COR-L47 (cell line): ENCODE results near the gene FAM149B1.

Source experiments
- DNase-seq: peaks from one replicate; lab custom pipeline; 2025; lab: John Stamatoyannopoulos, UW

Gene FAM149B1

DNA sequence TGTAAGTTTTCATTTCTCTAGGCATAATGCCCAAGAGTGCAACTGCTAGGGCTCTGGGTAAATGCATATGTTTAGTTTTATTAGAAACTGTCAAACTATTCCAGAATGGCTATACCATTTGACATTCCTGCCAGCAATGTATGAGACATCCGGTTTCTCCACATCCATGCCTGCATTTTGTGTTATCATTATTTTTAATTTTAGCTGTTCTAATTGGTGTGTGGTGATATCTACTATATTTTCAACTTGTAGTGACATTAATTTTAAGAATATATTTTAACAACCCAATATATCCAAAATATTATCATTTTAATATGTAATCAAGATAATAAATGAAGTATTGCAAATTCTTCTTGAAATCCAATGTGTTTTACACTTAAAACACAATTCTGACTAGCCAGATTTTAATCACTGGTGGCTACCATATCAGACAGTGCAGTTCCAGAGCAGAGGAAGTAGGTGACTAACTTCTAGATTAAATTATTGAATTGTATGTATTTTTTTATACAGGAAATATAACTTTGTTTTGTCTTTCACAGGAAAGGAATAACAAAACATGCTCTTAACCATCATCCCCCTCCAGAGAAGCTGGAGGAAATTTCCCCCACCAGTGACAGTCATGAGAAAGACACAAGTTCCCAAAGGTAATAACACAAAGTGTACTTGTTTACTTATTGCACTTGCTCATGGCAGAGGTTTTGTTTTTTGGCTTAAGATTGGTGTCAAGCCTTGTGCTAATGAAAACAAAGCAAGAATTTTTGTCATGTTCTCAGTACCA, 6.4 kb downstream of the FAM149B1 start:
- DNase-seq: no peak

DNA sequence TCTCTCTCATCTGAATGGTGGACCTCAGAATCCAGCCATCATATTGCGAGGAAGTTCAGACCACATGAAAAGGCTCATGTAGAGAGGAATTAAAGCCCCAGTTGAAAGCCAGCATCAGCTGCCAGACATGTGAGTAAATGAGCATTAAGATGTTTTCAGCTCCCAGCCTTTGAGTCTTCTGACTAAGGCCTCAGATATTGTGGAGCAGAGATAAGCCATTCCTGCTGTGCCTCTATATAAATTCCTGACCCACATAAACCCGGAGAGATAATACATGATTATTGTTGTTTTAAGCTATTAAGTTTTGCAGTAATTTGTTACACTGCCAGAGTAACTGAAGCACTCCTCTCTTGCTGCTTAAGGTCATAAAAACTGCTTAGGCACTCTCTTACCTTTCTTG, 14.6 kb downstream of the FAM149B1 start:
- DNase-seq: no peak

DNA sequence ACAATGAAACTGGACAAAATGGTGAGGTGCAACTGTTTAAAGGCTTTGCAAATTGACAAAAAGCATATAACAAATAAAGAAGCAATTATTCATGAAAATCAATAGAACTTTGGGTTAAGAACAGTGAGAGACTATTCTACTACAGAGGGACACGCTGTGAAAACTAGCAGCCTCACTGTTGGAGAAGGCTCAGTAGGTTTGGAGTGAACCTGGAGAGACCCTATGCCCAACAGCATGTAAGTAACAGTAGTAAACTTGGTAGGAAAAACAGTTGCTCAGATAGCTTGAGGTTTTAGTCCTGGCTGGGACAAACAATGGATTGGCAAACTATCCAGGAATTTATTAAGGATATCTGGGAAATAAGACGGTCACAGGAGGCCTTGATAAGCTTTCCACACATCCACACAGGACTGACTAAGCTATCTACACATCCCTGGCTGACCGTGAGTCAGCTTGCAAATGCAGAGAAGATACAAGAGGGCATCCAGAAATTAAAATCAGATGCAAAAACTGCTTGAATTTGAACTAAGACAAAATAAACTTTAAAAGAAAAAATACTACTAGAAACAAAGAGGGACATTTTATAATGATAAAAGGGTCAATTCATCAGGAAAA, 15.9 kb downstream of the FAM149B1 start:
- DNase-seq: no peak

DNA sequence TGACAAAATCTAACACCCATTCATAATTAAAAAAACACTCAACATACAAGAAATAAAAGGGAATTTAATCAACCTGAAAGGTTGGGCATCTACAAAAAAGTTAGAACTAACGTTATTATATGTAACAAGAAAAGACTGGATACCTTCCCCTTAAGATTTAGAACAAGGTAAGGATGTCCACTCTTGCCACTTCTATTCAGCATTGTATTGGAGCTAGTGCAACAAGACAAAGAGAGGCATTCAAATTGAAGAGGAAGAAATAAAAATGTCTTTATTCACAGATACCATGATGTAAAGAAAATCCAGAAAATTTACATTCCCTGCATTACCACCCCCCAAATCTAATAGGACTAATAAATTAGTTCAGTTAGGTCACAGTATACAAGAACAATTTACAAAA, 18.3 kb downstream of the FAM149B1 start:
- DNase-seq: no peak

DNA sequence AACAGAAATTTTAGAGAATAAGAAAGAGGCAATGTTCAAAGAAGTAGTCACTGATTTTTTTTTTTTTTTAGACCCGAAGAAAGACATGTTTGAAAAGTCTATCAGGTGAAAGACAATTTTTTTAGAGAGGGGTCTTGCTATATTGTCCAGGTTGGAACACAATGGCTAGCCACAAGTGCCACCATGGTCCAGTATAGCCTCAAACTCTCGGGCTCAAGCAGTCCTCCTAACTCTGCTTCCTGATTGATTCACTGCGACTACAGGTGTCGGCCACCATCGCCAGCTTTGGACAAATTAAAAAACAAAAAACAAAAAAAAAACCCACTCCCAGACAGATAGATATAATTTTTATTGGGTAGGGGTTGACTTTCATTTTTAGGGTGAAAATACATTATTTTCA, 22.3 kb downstream of the FAM149B1 start:
- no peak for DNase-seq

DNA sequence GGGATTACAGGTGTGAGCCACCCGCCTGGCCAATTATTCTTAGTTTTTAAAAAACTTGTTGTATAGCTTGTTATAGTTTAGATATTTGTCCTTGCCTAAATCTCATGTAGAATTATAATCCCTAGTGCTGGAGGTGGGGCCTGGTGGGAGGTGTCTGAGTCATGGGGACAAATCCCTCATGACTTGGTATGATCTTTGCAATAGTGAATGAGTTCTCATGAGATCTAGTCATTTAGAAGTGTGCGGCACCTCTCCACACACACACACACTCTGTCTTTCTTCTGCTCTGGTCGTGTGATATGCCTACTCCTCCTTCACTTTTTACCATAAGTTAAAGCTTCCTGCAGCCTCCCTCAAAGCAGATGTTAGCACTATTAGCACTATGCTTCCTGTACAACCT, 37.2 kb downstream of the FAM149B1 start:
- no peak for DNase-seq

DNA sequence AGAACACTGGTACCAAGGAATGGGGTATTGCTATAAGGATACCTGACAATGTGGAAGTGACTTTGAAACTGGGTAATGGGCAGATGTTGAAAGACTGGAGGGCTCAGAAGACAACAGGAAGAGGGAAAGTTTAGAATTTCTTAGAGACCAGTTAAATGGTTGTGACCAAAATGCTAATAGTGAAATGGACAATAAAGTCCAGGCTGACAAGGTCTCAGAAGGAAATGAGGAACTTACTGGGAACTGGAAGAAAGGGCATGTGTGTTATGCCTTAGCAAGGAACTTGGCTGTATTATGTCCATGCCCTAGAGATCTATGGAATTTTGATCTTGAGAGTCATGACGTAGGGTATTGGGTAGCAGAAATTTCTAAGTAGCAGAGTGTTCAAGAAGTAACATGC, 38.0 kb downstream of the FAM149B1 start:
- DNase-seq: no peak

DNA sequence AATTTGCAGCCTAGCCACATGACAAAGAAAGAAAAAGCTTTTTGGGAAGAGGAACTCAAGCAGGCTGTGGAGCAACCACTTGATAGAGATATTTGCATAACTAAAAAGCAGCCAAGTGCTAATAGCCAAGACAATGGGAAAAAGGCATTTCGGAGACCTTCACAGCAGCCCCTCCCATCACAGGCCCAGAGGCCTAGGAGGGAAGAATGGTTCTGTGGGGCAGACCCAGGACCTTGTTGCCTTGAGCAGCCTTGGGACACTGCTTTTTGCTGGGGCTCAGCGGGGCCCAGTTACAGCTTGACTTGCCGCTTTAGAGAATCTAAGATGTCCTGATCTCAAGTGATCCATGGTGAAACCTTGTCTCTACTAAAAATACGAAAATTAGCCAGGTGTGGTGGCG, 38.5 kb downstream of the FAM149B1 start:
- DNase-seq: no peak

DNA sequence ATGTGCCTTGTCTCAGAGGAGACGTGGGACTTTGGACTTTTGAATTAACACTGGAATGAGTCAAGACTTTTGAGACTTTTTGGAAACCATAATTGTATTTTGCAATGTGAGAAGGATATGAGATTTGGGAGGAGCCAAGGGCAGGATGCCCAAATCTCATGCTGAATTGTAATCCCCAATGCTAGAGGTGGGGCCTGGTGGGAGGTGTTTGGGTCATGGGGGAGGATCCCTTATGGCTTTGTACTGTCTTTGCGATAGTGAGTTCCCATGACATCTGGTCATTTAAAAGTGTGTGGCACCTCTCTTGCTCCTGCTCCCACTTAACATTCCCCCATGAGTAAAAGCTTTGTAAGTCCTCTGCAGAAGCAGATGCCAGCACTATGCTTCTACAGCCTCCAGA, 40.0 kb downstream of the FAM149B1 start:
- no peak for DNase-seq

DNA sequence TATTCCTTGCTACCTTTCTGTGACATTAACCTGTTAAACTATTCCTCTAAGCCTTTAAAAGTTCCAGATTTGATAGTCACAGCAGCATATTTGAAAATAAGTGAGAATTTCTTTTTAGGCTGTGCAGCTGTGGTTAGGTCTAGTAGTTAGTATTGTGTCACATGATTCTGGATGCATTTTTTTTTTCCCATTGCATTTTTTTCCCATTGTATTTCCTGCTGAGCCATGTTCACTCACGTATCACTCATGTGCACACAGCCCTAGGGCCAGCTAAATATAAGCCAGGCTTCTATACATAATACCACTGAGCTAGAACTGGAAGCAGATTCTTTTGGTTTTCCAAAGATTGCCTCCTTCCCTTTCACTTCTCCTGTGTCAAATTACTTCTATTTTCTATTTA, 41.8 kb downstream of the FAM149B1 start:
- no peak for DNase-seq

DNA sequence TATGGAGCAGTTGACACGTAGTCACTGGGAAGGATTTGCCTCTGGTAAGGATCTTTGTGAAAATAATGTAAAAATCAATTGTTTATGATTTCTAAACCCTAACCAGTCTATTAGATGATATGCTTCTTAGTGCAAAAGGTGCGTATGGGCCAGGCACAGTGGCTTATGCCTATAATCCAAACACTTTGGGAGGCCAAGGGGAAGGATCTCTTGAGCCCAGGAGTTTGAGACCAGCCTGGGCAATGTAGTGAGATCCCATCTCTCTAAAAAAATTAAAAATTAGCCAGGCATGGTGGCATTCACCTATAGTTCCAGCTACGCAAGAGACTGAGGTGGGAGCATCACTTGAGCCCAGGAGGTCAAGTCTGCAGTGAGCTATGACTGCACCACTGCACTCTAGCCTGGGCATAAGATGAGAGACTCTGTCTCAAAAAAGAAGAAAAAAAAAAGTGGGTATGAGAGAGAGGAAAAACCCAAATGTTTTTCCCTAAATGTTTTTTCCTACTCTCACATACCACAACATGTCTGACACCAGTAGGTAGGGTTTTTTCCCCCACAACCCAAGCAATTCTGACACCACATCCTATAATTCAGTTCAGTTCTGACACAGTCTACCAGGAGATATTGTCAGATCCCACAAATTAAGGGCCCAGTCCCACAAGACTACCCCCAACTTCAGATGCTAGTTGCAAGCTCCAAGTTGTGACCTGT, 42.6 kb downstream of the FAM149B1 start:
- no peak for DNase-seq

DNA sequence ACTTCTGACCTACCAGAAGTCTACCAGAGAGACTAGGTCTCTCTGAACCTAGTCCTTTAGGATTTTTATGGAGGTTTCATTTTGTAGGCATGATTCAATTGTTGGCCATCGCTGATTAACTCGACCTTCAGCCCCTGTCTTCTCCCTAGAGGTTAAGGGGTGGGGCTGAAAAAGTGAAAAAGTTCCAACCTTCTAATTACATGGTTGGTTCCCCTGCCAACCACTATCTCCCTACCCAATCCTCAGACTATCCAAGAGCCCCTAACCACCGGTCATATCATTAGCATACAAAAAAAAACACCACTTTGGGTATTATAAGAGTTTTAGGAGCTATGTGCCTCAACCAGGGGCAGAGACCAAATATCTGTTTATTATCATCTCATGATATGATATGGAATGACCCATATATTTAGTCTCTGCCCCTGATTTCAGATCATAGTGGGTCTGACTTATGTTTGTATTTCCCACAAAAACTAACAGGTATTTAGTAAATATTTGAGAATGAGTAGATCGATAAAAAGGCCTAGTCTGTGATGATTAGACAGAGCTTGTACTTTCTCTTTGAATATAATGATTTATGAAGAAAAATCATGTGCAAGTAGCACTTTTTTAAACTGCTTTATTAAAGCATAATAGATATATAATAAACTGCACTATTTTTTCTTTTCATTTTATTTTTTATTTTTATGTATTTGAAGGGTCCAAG, 43.3 kb downstream of the FAM149B1 start:
- DNase-seq: no peak

DNA sequence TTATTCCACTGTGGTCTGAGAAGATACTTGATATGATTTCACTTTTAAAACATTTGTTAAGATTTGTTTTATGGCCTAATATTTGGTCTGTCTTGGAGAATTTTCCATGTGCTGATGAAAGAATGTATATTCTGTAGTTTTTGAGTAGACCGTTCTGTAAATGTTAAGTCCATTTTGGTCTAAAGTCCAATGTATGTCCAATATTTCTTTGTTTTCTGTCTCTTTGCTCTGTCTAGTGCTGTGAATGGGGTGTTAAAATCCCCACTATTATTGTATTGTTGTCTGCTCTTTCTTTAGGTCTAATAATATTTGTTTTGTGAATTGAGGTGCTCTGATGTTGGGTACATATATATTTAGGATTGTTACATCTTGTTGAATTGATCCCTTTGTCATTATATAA, 47.8 kb downstream of the FAM149B1 start:
- DNase-seq: no peak

DNA sequence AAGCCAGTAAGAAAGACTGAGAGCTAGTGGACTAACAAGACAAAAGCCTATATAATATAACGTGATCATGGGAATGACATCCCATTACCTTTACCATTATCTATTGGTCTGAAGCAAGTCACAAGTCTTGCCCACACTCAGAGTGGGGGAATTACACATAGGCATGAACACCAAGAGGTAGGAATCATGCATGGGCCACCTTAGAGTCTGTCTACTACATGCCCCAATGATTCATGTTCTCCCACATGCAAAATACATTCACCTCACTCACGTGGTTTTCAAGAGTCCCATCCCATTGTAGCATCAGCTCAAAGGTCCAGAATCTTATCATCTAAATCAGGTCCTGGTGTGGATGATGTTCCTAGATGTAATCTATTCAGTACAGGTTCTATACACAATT, 49.7 kb downstream of the FAM149B1 start:
- DNase-seq: no peak

DNA sequence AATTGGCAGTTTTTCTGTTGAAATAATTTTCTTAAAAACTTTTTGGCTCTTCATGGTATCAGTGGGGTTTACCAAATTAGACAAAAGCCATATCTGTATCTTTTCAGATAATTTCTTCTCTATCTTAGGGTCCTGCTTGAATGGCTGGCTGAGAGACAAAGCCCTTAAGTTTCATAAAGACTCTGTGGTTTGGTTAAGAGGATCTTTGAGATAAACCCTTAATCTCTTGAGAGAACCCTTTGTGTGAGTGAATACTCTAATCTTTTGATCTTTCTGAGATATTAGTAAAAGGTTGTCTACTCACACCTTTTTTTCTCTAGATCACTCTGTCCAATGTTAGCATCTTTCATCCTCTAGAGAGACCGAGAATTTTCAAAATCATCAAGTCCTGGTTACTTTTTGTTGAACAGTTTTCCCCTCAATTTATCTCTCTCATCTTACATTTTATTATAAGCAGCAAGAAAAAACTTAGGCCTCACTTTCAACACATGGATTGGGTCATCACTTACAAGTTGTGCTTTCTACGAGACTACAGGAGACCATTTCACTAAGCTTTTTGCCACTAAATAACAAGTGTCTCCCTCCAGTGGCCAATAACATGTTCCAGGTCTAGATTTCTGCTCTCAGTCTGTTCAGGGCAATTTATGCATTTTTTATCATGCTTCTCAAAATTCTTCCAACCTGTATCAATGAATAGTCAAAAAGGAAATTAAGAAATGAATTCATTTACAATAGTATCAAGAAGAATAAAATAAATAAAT, 50.7 kb downstream of the FAM149B1 start:
- no peak for DNase-seq

DNA sequence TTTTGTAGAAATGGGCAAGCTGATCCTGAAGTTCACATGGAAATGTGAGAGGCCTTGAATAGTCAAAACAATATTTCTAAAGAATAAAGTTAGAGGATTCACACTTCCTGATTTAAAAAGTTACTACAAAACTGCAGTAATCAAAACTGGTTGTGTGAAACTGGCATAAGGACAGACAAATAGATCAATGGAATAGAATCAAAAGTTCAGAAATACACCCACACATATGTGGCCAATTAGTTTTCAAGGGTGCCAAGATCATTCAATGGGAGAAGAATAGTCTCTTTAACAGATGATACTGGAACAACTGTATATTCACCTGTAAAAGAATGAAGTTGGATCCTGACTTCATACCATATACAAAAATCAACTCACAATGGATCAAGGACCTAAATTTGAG, 51.5 kb downstream of the FAM149B1 start:
- DNase-seq: no peak

DNA sequence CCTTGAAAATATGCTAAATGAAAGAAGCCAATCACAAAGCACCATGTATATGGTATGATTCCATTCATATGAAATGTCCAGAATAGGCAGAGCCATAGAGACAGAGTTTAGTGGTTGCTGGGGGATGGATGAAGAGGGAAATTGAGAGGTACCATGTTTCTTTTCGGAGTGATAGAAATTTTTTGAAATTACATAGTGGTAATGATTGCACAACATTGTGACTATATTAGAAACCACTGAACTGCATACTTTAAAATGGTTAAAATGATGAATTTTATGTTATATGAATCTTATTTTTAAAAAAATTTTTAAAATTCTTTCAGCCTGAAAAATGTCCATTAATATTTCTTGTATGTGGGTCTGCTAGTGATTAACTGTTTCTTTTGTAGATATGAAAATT, 53.1 kb downstream of the FAM149B1 start:
- no peak for DNase-seq

DNA sequence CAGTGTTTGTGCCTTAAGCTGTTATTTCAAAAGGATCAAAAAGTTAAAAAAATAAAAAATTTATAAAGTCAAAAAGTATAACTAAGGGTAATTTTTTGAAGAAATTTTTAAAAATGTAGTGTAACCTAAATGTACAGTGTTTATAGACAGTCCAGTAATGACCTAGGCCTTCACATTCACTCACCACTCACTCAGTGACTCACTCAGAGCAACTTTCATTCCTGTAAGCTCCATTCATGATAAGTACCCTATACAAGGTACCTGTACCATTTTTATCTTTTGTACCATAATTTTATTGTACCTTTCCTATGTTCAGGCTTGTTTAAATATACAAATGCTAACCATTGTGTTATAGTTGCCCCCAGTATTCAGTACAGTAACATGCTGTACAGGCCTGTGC, 57.6 kb downstream of the FAM149B1 start:
- DNase-seq: no peak

DNA sequence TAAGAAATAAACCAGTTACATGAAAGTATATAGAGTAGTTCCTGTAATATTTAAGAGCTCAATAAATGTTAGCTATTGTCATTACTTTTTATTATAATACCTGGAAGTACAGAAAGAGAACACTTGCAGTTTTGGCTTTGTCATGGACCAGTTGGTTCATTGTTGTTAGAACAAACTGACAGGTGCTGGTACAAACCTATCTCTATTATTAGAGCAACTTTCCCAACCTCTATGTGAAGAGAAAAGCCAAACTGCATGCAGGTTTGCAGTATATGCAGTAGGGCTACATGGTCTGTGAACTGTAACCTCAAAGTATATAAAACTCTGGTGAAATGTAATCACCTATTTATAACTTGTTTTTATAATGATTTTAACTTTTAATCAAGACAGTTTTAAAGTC, 58.7 kb downstream of the FAM149B1 start:
- DNase-seq: no peak

DNA sequence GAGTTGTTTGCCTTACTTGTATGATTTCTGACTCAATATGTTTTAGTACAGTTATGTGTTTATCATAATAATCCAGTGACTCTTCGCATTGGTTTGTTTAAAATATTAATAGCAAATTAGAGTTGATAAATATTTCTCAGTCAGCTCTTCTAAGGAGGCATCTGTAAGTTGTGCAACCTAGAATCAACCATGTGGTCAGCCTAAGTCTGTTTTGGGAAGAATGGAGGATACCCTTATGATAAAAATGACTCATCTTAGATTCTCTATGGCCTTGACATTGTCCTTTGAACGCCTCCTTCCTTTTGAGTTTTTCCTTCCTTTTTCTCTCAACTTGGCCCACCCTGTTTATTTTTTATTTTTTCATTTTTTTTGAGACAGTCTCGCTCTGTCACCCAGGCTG, 60.3 kb downstream of the FAM149B1 start:
- no peak for DNase-seq

DNA sequence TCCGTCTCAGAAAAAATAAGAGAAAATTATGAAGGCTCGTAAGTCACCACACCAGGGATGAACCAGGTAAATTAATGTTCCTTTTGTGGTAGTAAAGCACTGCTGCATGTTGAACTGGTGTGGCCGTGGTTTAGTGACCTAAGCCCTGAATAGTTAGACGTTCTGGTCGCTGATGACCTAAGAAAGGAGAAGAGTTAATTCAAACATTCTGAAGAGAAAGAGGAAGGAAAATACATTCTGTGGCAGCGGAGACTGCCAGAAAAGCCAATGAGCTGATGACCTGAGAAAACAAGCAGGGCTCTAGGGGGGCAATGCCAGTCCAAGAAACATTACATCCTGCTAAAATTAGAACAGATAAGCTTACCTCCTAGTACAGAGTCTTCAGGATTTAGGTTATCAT, 61.6 kb downstream of the FAM149B1 start:
- DNase-seq: no peak

DNA sequence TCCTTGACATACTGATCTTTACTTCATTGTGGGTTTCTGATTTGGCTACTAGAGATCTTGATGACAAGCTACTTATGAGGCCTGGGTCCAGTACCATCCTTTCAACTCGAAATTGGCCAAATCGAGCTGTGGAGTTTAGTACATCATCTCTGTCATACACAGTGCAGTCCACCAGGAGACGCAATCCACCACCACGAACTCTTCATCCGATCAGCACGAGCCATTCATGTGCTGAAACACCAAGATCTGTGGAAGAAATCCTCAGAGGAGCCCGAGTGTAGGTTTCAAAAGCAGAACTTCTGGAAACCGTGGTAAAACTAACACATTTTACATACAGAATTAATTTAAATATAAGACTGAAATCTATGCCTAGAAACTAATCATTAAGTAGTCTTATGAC, 65.0 kb downstream of the FAM149B1 start:
- DNase-seq: no peak
